Stimulated activated CD4-positive, alpha-beta T cell treated with anti-CD3 and anti-CD28 coated beads, Interleukin-12 subunit alpha, Interleukin-12 subunit beta, amount 100 ng/mL, for 4 hours (primary cell): ENCODE data around the gene TFDP2.
"Not testable (repeated sequence)": the region's sequence is repeated elsewhere in the genome, so short reads cannot be mapped to it uniquely, and the experiment has no call there.

ENCODE experiments used
- DNase-seq: peaks from one replicate; pipeline ENCODE4 v3.0.0-alpha.2; 2020

TFDP2 gene

DNA sequence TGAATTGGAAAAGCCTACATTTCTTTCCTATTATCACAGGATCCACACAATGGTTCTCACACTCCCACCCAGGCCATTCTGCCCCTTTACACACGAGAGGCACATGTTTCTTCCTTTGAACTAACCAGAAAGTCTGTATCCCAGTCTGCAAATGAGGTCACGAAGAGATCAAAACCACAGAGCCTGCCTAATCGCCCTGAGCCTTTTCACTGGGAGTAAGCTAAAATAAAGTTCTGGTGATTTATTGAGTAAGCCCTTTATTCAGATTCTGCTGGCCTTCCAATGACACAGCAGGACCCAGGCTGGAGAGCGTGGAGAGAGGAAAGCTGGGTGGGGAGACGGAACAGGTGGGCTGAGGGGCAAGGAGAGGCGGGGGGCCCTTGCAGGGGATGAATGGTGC is 194.2 kb downstream of the TFDP2 start:
- DNase-seq = no peak

DNA sequence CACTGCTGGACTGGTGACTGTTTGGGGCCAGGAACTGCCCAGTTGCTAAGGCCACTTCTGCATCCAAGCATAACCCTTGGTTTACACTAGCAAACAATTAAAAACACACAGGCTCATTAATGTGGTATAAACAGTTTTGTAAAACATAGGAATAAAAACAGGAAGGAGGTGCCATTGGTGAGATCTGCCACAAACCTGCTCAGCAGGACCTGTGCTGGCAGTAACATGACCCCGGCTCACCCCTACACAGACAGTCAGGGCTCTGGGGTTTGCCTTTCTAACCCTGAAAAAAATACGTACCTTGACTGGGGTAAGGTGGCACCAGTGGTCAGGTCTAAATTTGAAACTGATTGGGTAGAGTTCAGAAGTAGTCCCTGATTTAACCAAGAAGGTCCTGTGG is 196.7 kb downstream of the TFDP2 start:
- DNase-seq = no peak

DNA sequence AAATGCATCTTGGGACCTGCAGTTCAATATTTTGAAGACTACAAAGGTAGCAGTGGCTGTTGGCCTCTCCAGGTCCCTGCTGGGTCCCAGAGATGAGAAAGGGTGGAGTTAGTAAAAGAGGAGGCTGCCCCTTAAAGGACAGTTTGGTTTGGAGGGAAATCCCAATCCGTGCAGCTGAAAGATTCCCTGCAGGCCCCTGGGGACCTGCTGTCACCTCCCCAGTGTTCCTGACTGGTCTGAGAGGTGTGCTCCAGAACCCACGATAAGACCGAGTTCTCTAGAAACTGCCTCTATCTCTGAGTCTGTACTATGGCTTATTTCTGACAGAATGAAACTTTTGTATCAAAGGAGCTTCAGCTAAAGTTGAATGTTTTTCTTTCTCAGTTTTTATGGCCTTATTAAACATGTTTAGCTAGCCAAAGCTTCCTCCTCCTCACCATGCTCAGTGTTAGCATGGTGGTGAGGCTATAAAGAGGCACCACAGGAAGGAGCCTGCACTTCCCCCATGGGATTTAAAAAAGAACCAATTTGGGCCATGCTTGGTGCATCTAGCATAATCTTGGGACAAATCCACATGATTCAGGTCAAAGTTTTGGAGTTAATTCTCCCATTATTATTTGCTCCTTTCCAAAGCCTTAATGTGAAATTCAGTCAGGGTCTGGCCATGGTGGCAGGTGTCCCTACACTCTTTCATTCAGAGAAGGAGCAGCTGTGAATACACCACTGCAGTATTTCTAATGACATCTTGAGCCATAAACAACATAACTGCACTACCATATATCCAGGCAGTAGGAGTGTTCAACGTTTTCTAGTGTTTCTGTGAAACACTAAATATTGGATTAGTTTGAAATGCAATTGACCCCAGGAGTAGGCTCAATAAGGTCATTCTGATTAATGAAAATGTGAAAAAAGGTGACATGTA is 198.5 kb downstream of the TFDP2 start:
- DNase-seq = no peak

DNA sequence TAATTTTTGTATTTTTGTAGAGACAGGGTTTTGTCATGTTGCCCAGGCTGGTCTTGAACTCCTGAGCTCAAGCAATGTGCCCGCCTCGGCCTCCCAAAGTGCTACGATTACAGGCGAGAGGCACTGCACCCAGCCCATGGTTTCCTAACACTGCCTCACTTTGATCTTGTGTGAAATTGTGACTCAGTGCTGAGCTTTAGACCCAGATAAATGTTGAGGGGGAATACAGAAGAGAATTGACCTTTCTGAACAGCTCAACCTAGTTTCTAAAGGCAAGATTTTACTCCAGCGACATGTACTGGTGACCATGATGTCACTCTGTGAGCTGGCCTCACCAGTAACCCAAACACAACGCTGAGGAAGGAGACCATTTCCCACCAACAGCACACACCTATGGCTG is 199.4 kb downstream of the TFDP2 start:
- no peak for DNase-seq

DNA sequence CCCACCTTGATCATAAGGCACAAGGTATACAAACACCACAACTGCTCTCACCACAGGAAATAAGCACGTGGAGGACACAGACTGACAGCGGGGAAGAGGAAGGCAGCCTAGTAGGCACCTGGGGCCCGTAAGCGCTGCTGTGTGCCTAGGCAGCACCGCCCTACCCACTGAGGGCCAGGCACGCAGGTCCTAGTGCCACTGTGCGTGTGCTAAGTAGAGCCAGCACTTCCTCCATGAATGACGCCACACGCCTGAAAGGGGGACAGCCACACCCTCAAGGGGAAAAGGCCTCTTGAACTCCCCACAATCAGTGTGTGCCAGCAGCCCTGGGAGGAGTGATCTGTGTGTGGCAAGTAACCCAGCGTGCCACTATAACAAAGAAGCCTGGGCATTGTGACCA is 199.9 kb downstream of the TFDP2 start:
- DNase-seq = no peak

DNA sequence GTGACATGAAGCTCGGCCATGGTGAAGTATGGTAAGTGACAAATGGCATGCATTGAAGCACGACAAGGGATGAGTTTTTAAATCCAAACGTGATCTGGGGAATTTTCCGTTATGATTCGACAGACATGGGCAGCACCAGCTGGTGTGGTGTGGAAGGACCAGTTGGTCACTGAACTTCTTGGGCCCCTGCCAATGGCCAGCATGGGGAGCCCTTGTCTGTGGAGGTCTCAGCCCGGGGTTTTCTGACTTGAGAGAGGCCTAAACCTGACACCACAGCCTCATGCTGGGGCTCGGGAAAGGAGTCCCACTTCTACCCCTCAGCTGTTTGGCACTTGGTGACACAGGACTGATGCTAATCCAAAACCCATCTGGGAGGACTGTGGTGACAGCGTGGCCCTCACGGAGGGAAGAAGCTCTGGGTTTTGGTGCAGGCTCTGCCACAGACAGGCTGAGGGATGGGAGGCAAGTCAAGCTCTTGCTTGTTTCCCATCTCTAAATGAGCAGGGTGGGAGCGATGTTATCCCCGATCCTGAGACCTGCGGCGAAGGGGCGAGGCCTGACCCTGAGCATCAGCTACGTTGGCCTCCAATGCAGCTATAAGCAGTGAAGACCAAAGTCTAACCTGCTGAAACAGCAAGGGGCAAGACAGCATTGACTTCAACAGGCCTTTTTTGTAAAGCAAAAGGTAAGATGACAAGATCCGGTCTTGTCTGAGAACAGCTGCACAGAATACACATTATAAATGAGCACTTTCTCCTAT is 203.4 kb downstream of the TFDP2 start:
- no peak for DNase-seq

DNA sequence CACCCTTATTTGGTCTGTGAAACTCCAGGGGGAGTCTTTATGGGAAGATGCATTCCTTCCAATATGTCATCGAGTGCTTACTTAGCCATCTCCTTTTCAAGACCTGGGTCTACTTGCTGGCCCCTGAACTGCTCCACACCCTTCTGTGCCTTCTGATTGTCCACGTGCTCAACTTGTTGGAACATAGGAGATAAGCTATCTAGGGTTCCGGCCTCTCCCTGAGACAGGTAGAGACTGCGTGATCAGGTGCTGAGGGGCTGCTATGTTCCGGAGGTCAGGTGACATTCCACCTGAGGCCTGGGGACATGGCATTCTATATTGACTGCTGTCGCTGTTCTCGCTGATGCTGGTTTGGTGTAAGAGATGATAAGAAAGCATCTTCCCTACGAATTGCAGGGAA is 207.3 kb downstream of the TFDP2 start:
- DNase-seq = no peak

DNA sequence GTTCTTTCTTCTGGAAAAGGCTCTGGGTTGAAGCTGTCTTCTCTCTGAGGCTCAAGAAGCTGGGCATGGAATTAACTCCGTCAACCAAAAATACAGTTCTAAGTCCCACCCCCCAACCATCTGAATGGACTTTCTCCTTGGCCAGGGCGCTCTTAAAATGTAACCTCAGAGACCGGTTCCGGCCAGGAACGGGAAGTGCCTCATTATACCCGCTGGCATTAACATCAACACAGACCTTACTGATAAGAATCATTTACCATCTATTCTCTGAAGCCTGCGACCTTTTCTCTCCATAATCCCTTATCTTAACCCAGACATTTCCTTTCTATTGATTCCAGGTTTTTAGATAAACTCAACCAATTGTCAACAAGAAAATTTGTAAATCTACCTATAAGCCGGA is 208.3 kb downstream of the TFDP2 start:
- no peak for DNase-seq

DNA sequence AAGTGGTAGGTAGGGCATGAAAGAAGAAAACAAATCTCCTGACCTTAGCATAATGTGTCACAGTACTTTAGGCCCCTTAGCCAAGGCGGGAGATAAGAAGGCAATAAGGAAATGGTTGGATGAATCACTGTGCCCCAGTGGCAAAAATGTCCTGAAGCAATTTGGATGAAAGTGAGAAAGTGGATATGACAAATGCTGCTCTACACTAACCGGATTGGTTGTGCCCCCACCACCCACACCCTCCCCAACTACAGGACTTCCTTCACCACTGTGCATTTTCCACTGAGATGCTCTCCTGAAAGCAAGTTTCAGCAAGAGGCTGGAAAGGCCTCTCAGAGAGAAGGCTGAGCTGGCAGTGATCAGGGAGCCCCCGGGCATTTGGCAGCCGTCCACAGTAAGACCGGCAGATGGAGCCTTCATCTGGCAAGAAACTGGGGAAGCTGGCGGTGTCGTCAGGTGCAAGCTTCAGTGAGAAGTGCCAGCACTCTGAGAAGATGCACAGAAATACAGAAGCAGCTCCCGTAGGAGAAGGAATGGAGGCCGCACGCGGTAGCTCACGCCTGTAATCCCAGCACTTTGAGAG is 209.1 kb downstream of the TFDP2 start:
- peak; percentile 6 for DNase-seq

DNA sequence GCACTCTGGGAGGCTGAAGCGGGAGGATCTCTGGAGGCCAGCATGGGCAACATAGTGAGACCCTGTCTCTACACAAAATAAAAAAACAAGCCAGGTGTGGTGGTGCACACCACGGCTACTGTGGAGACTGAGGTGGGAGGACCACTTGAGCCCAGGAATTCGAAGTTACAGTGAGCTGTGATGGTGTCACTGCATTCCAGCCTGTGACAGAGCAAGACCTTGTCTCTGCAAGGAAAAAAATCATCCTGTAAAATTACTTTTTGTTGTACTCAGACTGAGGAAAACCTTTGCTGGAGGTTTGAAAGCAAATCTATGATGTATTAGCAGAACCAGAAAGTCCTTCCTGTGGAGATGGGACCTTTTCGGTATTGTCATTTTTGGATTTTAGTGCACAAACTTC is 209.6 kb downstream of the TFDP2 start:
- DNase-seq = no peak

DNA sequence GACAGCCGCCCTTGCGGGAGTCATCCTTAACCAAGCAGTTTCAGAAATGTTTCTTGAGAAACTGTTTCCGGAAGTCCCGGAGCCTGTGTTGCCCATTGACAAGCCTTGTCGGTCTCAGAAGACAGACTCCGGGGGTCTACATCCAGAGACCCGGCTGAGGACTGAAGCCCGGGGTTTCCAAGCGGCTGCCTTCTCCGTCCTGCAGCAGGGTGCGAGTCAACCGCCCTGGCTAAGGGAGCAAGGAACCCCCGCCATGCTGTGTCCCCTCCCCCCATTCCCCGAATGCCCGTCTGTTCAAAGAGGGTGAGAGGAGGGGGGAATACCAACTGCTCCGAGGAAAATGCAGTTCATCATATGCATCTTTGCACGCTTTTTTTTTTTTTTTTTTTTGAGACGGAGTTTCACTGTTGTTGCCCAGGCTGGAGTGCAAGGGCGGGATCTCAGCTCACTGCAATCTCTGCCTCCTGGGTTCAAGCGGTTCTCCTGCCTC is 211.3 kb downstream of the TFDP2 start:
- DNase-seq = no peak

DNA sequence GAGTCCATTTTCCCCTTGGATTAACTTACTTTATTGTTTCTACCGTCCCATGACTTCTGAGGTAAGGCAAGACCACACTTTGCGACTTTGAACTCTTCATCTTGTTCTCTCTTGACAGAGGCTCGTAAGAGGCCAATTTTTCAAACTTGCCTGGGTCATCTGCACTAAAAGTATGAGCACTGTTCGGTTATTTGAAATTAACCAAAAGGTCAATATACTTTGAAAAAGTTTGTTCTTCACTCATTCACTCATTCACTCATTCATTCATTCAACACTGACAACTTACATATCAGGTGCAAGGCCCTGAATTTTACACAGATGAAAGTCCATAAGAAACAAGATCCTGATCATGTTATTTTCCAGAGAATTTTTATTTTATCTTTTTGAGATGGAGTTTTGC is 215.0 kb downstream of the TFDP2 start:
- DNase-seq = no peak

DNA sequence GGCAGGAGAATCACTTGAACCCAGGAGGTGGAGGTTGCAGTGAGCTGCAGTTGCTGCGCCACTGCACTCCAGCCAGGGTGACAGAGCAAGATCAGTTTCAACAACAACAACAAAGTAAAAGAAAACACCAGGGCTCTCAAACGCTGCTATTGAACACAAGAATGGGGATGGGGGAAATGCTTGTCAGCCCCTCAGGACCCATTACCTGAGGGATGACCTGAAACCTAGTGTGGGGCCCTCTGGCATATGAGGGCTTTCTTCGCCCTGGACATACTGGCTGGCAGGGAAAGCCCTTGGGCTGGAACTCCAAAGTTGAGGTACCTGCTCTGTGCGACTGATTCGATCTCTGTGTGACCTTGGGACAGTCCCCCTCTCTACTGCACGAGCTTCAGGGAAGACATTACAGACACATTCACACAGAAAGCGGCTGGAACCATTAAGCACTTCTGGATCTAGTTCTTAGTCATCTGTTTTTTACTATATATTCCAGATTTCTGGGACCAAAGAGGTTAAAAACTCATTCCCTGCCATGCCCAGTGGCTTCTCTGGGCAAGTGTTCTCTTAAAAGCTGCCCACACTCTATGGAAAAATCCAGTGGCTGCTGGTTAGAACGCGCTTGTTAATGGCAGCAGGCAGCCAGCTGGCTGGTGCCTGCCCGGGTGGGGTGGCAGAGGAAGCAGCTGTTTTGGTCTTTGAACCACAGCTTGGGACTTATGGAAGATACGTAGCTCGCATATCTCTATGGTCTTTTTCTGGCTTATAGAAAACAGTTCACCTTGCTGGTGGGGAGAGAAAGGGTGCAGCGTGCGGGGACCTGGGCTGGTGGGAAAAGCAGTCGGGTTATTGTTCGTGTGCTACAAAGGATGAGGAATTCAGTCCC is 215.7 kb downstream of the TFDP2 start:
- DNase-seq = no peak

DNA sequence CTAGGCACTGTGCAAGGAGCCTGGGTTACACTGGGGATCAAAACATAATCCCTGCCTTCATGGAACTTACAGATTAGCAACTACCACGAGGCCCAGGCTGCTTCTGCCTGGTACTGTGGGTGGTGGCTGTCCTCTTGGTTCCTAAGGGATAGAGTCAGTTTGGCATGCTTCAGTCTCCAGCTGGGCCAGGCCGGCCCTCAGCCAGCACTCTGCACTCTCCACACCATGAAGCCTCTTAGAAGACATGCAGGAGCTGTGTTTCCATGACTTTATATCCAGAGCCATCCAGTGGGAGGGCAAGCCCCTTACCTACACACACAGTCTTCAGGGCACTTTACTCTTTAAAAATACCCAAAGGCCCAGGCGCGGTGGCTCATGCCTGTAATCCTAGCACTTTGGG is 218.5 kb downstream of the TFDP2 start:
- DNase-seq = no peak

DNA sequence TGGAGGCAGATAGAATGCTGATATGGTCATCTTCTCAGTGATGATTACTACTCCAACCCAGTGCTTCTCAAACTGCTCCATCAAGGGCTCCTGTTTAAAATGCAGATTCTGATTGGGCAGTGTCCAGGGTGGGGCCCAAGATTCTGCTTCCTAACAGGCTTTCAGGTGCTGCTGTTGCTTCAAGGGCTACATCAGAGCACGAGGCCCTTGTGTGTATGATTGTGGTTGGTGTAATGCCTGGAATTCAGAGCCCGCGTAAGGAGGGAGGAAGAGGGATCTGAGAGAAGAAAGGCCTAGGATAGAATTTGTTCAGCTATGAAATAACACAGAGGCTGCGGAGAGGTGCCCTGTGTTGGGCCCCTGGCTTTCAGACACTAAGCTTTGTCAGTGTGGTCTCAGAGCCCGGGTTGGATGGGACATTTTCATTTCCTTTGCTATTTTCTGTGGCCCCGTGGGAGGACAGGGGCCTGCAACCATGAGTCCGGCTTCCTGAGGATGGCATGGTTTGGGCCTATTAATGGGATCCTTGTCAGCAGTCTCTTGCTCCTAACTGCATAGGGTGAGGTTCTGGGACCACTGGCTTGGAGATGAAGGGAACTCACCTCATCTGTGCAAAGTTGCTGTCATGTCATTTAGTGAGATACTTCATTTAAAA is 219.9 kb downstream of the TFDP2 start:
- DNase-seq = no peak

DNA sequence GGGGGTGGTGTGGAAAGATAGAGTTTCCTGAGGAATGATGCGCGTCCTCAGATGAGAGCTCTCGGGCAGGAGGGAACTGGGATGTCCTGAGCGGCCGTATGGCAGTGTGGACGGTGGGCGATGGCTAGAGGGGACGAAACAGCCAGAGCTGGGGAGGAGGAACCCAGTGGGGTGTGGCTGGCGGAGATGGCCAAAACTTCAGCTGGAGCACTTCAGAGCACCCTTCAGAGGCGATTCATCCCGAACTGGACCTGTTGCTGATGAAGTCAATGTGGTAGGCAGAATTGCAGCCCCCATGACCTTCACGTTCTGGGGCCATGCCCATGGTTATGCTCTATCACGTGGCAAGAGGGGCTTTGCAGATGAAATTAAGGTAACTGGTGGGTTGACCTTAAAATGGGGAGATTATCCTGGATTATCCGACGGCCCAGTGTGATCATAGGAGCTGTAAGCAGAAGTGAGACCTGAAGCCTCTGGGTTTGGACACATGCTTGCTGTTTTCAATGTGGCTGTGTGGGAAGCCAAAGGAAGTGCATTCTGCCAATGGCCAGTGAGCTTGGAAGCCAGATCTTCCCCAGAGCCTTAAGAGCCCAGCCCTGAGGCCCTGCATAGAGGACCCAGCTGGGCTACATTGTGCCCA is 220.6 kb downstream of the TFDP2 start:
- DNase-seq = no peak

DNA sequence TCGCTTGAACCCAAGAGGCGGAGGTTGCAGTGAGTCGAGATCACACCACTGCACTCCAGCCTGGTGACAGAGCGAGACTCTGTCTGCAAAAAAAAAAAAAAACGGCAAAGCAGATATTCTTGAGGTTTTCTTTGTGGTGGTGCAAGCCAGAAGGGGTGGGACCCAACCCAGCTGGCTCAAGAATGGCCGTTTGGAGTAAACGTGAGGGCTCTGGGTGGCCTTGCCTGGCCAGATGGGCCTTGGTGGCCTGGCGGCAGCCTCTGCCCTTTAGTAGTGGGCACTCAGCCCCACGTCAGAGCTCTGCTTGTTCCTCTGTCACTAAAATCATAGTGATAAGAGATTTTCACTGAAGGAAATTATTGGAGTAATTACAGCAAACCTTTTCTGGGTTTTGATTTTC is 222.4 kb downstream of the TFDP2 start:
- no peak for DNase-seq

DNA sequence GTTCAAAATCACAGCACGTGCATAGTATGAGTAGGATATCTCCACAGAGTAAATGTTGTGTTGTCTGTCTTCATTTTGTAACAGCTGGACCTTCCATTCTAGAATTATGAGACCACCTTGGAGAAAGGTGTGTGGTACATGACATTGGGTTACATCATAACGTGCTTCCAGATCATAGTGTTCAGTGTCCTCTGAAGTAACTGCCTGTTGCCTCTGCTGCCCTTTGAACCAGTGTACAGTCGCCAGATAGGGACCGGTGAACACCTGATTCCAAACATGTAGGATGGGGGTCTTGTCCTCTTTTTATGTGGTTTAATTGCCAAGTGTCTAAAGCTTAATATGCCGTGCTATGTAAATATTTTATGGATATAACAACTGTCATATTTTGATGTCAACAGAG is 223.7 kb downstream of the TFDP2 start:
- DNase-seq = not testable (repeated sequence)

DNA sequence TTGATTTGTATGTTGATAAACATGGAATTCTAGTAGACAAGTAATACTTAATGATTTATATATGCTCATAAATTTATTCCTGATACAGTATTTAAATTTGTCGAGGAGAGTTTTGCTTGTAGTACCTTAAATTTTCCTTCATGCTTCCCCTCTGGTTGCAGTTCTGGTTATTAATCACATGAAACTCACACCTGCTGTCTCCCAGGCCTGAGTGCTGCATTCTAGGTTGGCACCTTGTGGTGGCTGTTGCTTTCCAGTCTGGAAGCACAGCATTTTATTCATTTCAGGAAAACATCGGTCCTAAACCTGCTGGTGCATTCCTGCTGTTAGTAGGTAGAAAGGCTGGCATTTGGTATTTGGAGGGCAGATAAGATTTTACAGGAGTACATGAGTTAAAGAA is 228.0 kb downstream of the TFDP2 start:
- no peak for DNase-seq

DNA sequence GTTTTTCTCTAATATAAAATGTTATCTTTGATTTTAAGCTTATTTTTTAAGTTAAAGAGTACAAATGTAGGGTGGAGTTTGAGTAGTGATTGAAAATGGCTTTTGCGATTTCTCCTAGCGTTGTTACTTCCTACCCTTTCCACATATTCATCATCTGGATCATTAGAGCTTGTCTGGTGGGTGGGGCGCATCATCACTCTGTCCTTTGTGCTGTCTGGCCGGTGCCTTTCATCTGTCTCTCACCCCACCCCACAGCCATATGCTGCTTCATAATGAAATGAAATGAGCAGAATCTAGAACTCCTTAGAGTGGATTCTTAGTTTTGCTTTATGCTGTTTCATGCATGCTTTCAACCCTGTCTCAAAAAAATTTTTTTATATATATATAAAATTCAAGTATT is 228.6 kb downstream of the TFDP2 start:
- no peak for DNase-seq

DNA sequence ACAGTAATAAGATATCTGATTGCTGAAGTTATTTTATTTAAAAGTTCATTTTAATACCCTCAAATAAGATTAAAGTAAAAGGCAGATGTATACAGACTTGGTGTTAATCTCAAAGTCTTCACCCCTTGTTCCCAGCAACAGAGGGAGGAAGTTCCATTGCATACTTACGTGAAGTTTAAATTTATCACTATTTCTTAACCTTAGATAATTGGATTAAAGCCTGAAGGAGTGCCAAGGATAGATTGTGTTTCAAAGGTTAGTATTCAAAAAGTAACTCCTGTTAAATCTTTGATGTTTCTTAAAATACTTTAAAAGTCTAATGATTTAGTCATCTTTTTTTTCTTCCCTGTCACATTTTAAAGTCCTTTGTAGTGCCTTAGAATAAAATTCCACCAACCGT is 233.6 kb downstream of the TFDP2 start:
- no peak for DNase-seq

DNA sequence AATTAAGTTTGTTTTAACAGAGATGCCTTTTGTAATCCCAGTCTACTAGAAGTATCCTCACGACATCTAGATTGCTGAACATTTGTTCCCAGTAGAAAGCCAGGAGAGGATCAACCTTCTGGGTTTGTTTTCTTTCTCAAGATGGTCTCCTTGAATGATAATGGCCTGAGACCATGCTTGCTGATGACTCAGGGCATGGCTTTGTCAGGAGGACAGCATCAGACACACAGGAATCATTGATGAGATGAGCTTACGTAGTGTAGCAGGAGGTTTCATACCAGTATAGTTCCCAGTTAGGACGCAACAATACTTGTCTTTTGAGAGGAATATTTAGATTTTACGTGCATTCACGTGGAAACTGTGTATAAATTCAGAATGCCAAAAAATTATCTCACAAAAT is 234.3 kb downstream of the TFDP2 start:
- no peak for DNase-seq
